Activated T-cell treated with anti-CD3 and anti-CD28 coated beads for 48 hours (primary cell): ENCODE data around the gene FGFR4.

Source experiments
- DNase-seq: peaks from one replicate; pipeline ENCODE4 v3.0.0-alpha.2; 2020; ENCODE audit warnings: low read depth

The FGFR4 gene

DNA sequence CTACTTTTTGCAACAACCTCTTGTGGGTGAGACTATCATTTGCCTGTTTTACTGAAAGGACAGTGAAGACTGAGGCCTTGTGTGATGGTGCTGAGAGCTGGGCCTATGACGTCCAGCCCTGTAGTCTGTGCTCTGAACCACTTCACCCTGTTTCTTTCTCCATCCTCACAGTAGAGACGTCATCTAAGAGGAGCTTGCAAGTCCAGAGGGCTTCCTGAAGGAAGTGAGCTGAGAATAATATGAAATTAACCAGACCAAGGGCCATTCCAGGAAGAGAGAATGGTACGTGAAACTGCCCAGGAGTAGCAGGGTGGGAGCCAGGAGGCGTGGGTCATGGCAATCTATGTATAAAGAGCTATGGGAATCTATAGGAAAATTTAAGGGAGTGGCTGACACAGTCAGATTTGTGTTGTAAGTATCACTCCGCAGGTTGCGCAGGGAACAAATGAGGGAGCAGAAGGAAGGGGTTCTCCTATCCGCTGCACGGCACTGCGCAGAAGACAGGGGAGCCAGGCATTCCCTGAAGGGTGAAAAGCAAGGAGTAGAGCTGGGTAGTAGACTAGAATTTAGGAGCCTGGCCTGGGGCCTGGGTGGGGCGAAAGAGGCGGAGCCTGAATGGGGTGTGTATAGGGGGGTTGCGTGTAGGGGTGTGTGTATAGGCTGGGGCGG is 596 bp upstream of the FGFR4 start:
- DNase-seq: no peak

DNA sequence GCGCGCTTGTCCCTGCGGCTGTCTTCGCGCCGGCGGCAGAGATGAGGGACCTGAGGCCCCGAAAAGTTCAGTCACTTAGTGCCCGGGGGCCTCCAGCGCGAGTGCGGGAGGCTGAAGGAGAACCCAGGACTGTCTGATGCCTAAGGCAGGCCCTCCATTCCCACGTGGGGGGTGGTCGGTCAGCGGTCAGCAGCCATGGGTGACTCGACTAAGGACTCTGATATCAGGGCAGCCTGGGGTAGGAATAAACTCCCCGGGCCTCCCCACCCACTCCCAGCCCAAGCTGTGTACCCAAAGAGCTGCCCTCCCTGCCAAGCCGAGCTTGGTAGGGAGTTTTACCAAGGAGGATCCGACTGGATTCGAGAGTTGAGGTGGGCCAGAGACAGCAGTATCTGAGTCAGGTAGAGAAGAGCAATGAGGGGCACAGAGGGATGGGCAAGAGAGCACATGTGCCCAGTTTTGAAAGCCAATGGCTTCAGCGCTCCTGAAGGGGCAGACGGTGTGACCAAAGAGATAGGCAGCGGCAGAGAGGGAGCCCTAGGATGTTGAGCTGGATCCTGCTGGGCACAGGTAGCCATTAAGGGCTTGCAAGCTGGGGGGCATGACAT is 787 bp downstream of the FGFR4 start:
- no peak for DNase-seq

DNA sequence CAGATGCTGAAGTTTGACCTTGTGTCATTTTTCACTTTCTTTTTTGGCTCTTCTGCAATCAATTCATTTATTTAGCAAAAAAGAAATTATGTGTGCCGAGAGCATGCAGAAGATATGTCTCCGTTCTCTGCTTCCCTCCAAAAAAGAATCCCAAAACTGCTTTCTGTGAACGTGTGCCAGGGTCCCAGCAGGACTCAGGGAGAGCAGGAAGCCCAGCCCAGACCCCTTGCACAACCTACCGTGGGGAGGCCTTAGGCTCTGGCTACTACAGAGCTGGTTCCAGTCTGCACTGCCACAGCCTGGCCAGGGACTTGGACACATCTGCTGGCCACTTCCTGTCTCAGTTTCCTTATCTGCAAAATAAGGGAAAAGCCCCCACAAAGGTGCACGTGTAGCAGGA is 2.4 kb downstream of the FGFR4 start:
- no peak for DNase-seq

DNA sequence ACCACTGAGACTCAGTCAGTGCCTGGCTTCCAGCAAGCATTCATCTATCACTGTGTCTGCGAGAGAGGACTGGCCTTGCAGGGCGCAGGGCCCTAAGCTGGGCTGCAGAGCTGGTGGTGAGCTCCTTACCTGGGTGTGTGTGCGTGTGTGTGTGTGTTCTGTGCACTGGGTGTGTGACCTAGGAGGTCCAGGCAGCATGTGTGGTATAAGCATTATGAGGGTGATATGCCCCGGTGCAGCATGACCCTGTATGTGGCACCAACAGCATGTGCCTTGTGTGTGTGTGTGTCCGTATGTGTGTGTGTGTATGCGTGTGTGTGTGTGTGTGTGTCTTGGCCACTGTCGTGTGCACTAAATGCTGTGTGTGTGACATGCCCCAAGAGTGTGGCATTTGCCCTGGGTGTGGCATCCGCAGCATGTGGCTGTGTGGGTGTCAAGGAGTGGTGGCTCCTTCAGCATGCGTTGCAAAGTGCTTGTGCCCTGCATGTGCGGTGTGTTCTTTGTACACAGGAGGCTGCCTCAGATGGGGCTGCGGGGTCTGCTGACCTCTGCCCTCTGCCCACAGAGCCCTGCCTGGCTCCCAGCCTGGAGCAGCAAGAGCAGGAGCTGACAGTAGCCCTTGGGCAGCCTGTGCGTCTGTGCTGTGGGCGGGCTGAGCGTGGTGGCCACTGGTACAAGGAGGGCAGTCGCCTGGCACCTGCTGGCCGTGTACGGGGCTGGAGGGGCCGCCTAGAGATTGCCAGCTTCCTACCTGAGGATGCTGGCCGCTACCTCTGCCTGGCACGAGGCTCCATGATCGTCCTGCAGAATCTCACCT is 3.3 kb downstream of the FGFR4 start:
- DNase-seq: no peak

DNA sequence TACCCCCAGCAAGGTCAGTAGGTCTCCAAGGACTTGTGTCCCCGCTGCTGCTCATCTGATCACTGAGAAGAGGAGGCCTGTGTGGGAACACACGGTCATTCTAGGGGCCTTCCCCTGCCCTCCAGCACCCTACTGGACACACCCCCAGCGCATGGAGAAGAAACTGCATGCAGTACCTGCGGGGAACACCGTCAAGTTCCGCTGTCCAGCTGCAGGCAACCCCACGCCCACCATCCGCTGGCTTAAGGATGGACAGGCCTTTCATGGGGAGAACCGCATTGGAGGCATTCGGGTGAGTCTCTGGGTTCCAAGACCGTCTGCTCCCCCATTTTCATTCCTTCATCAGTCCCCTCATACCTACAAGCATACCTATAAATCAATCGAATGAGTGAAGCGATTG is 4.1 kb downstream of the FGFR4 start:
- DNase-seq: no peak

DNA sequence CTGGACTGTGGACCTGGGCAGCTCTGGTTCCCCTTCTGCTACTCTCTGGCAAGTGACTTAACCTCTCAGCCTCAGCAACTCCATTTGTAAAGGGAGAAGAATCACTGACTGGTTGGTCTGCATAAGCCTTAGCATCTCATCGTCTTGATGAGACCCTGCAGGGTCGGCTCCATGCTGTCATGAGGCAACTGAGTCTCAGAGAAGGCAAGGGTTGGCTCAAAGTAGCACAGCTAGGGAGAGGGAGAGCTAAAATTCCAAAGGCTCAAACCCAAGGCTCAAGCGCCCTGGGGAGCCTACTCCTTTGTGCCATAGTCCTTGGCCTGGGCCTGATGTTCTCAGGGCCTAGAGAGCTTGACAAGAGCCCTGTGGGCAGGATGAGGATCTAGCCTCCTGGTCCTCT is 4.5 kb downstream of the FGFR4 start:
- DNase-seq: no peak

DNA sequence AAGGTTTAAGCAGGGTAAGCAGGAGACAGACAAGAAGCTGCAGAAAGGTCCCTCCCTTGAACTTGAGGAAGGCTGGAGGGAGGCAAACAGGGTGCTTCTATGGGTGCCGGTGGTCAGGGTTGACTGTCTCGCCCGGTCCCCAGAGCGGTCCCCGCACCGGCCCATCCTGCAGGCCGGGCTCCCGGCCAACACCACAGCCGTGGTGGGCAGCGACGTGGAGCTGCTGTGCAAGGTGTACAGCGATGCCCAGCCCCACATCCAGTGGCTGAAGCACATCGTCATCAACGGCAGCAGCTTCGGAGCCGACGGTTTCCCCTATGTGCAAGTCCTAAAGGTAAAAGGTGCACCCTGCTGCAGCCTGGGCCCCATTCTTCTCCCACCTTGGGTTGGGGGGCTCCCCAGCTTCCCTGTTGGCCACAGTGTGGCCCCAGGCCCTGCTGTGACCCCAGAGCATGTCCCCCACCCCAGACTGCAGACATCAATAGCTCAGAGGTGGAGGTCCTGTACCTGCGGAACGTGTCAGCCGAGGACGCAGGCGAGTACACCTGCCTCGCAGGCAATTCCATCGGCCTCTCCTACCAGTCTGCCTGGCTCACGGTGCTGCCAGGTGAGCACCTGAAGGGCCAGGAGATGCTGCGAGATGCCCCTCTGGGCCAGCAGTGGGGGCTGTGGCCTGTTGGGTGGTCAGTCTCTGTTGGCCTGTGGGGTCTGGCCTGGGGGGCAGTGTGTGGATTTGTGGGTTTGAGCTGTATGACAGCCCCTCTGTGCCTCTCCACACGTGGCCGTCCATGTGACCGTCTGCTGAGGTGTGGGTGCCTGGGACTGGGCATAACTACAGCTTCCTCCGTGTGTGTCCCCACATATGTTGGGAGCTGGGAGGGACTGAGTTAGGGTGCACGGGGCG is 5.7 kb downstream of the FGFR4 start:
- no peak for DNase-seq

DNA sequence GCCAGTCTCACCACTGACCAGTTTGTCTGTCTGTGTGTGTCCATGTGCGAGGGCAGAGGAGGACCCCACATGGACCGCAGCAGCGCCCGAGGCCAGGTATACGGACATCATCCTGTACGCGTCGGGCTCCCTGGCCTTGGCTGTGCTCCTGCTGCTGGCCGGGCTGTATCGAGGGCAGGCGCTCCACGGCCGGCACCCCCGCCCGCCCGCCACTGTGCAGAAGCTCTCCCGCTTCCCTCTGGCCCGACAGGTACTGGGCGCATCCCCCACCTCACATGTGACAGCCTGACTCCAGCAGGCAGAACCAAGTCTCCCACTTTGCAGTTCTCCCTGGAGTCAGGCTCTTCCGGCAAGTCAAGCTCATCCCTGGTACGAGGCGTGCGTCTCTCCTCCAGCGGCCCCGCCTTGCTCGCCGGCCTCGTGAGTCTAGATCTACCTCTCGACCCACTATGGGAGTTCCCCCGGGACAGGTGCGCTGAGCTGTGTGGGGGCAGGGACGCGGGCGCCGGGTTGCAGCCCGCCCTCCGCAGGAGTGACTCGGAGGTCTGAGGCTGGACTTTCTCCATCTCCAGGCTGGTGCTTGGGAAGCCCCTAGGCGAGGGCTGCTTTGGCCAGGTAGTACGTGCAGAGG is 6.5 kb downstream of the FGFR4 start:
- no peak for DNase-seq

DNA sequence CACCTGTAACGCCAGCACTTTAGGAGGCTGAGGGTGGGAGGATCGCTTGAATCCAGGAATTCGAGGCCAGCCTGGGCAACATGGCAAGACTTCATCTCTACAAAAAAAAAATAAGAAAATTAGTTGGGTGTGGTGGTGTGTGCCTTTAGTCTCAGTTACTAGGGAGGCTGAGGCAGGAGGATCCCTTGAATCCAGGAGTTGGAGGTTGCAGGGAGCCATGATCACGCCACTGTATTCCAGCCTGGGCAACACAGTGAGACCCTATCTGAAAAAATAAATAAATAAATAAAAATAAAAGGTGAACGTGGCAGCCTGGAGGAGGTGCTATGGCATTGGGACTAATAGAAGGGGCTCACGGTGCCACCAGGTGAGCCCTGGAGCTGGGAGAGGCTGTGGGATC is 7.1 kb downstream of the FGFR4 start:
- no peak for DNase-seq

DNA sequence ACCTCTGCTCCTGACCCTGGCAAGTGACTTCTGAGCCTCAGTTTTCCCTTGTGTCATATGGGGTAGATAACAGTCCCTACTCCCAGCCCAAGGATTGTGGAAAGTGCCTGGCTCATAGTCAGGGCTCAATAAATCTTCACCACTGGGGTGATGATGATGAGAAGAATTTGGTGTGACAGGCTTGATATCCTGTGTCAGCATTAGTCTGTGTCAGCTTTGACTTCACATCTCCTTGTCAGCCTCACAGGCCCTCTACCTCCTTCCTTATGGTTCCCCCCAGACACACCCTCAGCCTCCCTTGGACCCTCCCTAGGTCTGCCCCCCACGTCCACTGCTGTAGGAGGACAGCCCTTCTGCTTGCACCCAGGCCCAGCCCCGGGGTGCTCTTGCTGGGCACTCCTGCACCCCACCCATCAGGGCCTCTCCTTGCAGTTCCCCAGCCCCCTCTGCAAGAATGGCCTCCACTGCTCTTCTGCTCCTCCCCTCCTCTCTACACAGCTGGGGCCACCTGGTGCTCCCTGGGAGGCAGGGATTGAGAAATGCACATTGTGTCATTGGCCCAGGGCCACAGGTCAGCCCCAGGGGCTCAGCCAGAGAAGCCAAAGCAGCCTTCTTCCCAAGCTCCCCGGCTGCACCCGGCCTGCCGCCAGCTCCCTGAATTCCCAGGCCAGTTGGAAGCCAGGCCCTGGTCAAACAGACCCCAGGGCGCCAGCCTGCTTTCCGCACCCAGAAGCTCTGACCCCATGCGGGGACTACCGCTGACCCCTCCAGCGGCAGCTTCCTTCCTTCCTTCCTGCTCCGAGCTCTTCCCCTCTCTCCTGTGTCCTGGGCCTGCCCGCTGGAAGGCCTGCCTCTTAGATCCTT is 7.7 kb downstream of the FGFR4 start:
- no peak for DNase-seq

DNA sequence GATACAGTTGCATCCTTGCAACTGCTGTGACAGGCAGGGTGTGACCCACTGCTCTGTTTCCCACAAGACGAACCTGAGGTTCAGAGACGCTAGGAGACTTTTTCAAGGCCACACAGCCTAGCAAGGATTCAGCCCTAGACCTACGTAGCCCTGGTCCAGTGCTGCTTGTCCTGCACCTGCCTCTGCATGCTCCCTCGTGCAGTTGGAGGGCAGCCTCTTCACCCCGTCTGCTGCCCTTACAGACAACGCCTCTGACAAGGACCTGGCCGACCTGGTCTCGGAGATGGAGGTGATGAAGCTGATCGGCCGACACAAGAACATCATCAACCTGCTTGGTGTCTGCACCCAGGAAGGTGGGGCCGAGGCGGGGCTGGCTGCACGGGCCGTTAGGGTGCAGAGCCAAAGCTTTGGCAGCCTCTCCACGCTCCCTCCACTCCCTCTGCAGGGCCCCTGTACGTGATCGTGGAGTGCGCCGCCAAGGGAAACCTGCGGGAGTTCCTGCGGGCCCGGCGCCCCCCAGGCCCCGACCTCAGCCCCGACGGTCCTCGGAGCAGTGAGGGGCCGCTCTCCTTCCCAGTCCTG is 8.5 kb downstream of the FGFR4 start:
- no peak for DNase-seq

DNA sequence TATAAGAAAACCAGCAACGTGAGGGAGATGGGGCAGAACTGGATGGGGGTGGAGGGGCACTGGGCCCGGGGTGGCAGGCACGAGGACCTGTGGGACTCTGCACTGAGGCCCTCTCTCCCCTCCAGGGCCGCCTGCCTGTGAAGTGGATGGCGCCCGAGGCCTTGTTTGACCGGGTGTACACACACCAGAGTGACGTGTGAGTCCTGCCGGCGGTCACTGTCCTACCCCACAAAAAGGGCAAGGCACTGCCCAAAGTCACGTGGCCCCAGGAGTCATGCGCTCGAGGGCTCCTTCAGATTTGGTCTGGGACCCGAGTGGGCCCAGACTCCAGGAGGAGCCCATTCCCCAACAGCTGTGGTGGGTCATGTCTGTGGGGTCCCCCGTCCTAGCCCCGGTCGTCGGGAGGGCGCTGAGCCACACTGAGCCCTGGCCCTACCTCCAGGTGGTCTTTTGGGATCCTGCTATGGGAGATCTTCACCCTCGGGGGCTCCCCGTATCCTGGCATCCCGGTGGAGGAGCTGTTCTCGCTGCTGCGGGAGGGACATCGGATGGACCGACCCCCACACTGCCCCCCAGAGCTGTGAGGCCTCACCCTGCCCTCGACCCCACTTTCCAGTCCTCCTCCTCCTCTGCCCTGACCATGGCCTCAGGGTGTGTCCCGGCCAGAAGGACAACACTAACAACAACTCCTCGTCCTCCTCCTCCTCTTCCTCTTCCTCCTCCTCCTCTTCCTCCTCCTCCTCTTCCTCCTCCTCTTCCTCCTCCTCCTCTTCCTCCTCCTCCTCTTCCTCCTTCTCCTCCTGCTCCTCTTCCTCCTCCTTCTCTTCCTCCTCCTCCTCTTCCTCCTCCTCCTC is 9.7 kb downstream of the FGFR4 start:
- DNase-seq: no peak

DNA sequence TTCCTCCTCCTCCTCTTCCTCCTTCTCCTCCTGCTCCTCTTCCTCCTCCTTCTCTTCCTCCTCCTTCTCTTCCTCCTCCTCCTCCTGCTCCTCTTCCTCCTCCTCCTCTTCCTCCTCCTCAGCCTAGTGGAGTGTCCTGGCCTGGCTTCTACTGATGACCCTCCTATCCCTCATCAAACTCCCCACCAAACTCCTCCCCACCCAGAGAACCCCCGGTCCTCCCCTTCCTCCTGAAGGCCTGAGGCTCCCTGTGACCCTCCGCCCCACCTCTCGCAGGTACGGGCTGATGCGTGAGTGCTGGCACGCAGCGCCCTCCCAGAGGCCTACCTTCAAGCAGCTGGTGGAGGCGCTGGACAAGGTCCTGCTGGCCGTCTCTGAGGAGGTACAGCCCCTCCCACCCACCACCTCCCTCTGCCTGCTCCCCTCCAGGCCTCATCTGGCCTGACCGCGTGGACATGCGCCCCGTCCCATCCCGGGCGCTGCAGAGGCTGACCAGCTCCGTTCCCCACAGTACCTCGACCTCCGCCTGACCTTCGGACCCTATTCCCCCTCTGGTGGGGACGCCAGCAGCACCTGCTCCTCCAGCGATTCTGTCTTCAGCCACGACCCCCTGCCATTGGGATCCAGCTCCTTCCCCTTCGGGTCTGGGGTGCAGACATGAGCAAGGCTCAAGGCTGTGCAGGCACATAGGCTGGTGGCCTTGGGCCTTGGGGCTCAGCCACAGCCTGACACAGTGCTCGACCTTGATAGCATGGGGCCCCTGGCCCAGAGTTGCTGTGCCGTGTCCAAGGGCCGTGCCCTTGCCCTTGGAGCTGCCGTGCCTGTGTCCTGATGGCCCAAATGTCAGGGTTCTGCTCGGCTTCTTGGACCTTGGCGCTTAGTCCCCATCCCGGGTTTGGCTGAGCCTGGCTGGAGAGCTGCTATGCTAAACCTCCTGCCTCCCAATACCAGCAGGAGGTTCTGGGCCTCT is 10.6 kb downstream of the FGFR4 start:
- no peak for DNase-seq

DNA sequence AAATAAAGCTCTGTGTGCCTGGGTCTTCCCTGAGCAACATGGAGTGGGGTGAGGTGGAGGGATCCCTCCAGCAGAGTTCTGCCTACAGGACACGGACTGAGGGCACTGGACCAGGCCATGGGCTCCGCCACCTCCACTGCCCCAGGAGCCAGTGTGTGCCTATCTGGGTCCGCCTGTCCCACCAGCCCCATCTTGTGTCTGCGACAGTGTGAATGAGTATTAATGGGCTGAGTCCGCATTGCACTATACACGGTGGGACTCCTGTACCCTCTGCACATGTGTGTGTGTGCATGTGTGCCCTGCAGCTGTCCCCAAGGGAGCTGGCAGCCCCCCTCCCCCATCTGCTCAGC is 11.4 kb downstream of the FGFR4 start:
- no peak for DNase-seq

DNA sequence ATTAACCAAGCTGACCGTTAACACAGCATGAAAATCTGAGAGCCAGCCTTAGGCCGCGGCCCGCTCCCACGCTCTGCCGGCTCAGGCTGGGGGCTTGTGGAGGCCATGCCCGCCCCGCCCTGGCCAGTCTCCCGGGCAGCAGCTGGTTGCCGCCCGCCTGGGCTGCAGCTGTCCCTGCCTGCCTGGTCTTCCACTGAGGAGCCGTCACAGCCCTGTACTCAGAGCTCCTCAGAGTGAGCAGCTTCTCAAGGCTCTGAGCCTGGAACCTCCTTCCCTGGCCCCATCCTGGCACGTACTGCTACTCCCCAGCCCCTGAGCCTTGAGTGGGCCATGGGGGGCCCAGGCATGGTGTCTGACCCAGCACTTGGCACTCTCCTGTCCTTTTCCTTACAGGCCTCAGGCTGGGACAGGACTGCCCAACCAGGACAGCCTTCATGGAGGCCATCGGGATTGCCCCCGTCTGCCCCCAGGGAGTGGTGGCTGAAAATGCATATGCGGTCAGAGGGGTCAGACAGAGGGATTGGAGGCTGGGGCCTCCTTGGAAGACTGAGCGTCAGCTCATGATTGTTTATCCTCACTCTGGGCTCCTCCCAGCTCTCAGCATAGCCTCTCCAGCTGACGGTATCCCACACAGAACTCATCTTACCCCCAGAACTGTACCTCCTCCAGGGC is 11.9 kb downstream of the FGFR4 start:
- DNase-seq: no peak

DNA sequence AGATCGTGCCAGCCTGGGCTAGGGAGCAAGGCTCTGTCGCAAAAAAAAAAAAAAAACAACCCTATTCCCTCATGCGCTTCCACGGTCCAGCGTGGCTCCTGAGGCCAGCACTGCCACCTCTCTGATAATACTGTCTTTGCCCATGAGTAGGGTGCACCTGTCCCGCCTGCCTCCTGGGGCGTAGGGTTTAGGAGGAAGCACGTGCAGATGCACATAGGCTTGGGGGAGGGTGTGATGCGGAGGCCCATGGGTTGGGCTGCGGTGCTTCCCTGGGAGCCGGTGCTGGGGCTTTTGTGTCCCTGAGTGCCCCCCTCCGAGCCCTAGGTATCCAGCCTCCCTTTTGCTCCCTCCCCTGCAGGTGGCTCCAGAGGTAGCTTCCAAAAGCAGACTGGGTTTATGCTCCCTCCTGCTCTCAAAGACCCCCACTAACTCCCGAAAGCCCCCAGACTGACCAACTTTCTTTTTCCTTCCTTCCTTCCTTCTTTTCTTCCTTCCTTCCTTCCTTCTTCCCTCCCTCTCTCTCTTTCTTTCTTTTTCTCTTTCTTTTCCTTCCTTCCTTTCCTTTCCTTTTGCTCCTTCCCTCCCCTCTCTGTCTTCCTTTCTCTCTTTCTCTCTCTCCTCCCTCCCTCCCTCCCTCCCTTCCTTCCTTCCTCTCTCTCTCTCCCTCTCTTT is 12.8 kb downstream of the FGFR4 start:
- no peak for DNase-seq

DNA sequence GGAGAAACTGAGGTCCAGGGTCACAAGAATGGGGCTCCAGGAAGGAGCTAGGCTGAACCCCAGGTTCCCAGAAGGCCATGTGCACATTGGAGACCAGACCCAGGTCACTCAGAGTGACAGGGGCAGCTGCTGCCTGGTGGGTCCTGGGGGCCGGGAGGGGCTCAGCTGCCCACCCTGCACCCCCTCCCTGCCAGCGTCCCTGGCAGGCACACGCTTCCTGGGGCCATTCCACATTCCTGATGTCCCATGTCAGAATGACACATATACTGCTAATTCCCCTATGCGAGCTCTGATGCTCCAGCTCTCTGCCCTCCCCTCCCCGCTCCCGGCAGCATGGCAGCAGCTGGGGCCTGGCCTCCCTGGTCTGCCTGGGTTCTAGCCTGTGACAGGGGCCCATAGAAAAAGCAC is 14.0 kb downstream of the FGFR4 start:
- no peak for DNase-seq
